Transverse colon (tissue), 4 donors: ENCODE measurements around the gene TIMM17A. TPM values are rescaled to one million over a fixed set of nuclear protein-coding genes. Genes with fewer than 3 reads are reported as not detected.
A peak's percentile ranks its signal among the peaks of the same experiment; 100 is the strongest.

ENCODE experiments used
- DNase-seq: peaks from one replicate; pipeline ENCODE4 v3.0.0-alpha.2; 2019
- H3K27ac ChIP-seq, 4 donors: fragments of 200-600 bp; sonication (generic); 2 replicates each; pipeline ENCODE4 v1.5.1; 2016 to 2018; ENCODE audit warnings: inconsistent platforms in 4 of 4
- H3K27me3 ChIP-seq: fragments of 200-600 bp; sonication (generic); 2 replicates; pipeline ENCODE4 v1.5.1; 2017; ENCODE audit warnings: inconsistent platforms
- H3K36me3 ChIP-seq, 4 donors: fragments of 200-600 bp; sonication (generic); 2 replicates each; pipeline ENCODE4 v1.5.1; 2017 to 2019; ENCODE audit warnings: inconsistent platforms in 4 of 4
- H3K4me1 ChIP-seq, 4 donors: fragments of 200-600 bp; sonication (generic); 2 replicates each; pipeline ENCODE4 v1.5.1; 2017 to 2020; ENCODE audit warnings: inconsistent platforms in 4 of 4
- H3K4me3 ChIP-seq, 4 donors: fragments of 200-600 bp; sonication (generic); 1 replicate in 1 of 4; 2 replicates in 3 of 4; pipeline versions ENCODE4 v1.5.1 to v1.6.1; 2017 to 2019; ENCODE audit warnings: inconsistent platforms in 4 of 4
- H3K9me3 ChIP-seq, 2 donors: fragments of 200-600 bp; sonication (generic); 2 replicates each; pipeline ENCODE4 v1.5.1; 2017 to 2019; ENCODE audit warnings: inconsistent platforms in 2 of 2
- EP300 ChIP-seq: sonication (generic); formaldehyde crosslinking; IDR thresholded peaks from one replicate; pipeline ENCODE4 v1.6.1; 2017; ENCODE audit warnings: antibody characterized with exemption, low read depth
- POLR2A ChIP-seq: fragments of 450-650 bp; IDR thresholded peaks from one replicate; pipeline ENCODE4 v1.6.1; 2016; ENCODE audit warnings: antibody characterized with exemption, mild to moderate bottlenecking, moderate library complexity
- POLR2AphosphoS5 ChIP-seq, 3 donors: sonication (generic); formaldehyde crosslinking; IDR thresholded peaks; one replicate each; pipeline ENCODE4 v1.6.1; 2016; ENCODE audit warnings: antibody characterized with exemption in 3 of 3
- WGBS, 2 donors: methylation state at CpG; one replicate each; pipeline ENCODE4 v1.1.5; 2018; ENCODE audit warnings: low coverage in 1 of 2; 5-methylcytosine and 5-hydroxymethylcytosine counted together
- in situ Hi-C, 4 donors: fragments of 200-750 bp; cut with MboI; loops; one replicate each; pipeline versions ENCODE4 v1.15.0 to v1.15.1; 2017; ENCODE audit warnings: low sequenced_read_pairs in 3 of 4, low pct_ligation_motif_present in 1 of 4, low pct_unique_long_range_greater_than_20kb in 1 of 4
- intact Hi-C: fragments of 100-400 bp; cut with DNase I; formaldehyde crosslinking; loops from one replicate; pipeline ENCODE4 v1.15.1; 2023; ENCODE audit warnings: low total_unique reads
- total RNA-seq, 4 donors: library from RNA; depleted of rRNA; stranded (reverse); fragments of >200 nt; gene quantifications; one replicate each; pipeline ENCODE4 v1.1.0, GENCODE V29; 2016
- TF ChIP-seq, protein P1 (sequence below), 5 experiments: fragments of 200-600 bp in 3 of 5; fragments of 450-650 bp in 2 of 5; sonication (generic) in 3 of 5; IDR thresholded peaks; 1 replicate in 2 of 5; 2 replicates in 3 of 5; pipeline ENCODE4 v1.5.1; 2016 to 2017; ENCODE audit warnings: antibody characterized with exemption in 5 of 5, inconsistent platforms in 3 of 5, mild to moderate bottlenecking in 2 of 5, moderate library complexity in 1 of 5

Gene TIMM17A
- total RNA-seq, 4 donors from 2014 or later = 3.0 to 37.0 (median 33.7) TPM

DNA sequence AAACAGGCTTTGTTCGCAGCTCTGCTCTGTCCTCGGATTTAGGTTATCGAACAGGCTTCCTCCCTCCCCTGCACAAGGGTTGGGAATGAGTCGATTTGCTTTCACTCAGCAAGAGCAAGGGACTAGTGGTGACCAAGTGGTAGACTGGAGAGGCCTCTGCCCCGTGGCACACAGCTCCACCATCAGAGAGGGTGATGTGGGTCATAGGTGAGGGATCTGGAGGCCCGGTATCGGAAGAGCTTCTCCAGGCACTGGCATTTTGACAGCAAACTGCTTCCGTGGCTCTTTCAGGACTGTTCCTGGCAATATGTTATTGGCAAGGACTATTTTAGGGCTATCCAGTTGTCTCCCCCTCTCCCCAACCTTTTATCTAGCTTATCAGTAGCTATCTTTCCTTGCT, 52.0 kb downstream of the TIMM17A start:
- Histone ChIP-seq H3K27me3 (no peaks in the 10 kb centered on the region), H3K9me3 (no peaks in the 10 kb centered on the region), H3K27ac (peak overlapping the region; percentile 86 to 94 (median 92)), H3K4me3 (no peak overlapping the region), H3K36me3 (peaks cover 0 to 35% (median 16%) of the 10 kb centered on the region in 4 donors), H3K4me1 (peaks cover 0 to 34% (median 24%) of the 10 kb centered on the region in 4 donors)
- DNase-seq = peak; percentile 38
- TF ChIP-seq POLR2A = no peak
- TF ChIP-seq EP300 = no peak
- TF ChIP-seq, protein P1, sequence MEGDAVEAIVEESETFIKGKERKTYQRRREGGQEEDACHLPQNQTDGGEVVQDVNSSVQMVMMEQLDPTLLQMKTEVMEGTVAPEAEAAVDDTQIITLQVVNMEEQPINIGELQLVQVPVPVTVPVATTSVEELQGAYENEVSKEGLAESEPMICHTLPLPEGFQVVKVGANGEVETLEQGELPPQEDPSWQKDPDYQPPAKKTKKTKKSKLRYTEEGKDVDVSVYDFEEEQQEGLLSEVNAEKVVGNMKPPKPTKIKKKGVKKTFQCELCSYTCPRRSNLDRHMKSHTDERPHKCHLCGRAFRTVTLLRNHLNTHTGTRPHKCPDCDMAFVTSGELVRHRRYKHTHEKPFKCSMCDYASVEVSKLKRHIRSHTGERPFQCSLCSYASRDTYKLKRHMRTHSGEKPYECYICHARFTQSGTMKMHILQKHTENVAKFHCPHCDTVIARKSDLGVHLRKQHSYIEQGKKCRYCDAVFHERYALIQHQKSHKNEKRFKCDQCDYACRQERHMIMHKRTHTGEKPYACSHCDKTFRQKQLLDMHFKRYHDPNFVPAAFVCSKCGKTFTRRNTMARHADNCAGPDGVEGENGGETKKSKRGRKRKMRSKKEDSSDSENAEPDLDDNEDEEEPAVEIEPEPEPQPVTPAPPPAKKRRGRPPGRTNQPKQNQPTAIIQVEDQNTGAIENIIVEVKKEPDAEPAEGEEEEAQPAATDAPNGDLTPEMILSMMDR (IDR thresholded peaks at IDR 0.05) = no peak
- no peak for TF ChIP-seq POLR2AphosphoS5 (IDR thresholded peaks at IDR 0.05)
- in situ Hi-C loops (loop anchor here in 1 of 4 donors (5.0 kb wide), 1 partner anchor 115 kb away; the partner anchor contains the start of gene GPR37L1), intact Hi-C loops (loop anchor here (5.0 kb wide), 1 partner anchor 125 kb away; no protein-coding TSS in a partner anchor)
- WGBS, 2 donors = 54% methylated on average over 8 of the region's 8 CpGs; no CpG with 5 or more reads in 1 of the 2 donors

DNA sequence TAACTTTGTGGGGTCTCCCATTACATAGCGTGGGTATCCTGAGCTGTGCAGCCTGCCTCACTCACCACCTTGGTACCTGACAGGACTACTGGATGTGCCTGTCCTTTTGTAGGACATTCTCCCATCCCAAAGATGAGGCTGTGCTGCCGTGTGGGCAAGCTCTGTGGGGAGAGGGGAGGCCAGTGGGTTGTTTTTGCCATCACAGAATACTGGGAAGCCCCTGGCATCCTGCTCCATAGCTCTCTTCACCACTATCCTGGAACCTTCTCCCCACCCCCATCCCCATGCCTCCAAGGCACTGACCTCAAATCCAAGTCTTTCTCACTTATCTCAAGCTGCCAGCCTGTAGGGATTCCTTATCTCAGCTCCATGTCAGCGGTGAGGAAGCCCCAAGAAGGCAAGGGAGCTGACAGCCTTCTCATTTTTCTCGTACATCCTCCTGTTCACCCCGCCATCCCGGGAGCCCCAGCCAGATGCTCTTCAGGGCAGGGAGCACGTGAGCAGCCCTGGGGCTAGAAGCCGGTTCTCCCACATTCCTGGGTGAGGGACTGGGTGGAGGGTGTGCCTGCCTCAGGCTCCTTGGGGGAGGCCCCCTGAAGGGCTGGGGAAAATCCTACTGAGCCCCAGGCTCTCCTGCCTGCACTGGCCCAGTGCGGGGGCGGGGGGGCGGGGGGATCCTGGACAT, 52.6 kb downstream of the TIMM17A start:
- peak; percentile 90 for DNase-seq

DNA sequence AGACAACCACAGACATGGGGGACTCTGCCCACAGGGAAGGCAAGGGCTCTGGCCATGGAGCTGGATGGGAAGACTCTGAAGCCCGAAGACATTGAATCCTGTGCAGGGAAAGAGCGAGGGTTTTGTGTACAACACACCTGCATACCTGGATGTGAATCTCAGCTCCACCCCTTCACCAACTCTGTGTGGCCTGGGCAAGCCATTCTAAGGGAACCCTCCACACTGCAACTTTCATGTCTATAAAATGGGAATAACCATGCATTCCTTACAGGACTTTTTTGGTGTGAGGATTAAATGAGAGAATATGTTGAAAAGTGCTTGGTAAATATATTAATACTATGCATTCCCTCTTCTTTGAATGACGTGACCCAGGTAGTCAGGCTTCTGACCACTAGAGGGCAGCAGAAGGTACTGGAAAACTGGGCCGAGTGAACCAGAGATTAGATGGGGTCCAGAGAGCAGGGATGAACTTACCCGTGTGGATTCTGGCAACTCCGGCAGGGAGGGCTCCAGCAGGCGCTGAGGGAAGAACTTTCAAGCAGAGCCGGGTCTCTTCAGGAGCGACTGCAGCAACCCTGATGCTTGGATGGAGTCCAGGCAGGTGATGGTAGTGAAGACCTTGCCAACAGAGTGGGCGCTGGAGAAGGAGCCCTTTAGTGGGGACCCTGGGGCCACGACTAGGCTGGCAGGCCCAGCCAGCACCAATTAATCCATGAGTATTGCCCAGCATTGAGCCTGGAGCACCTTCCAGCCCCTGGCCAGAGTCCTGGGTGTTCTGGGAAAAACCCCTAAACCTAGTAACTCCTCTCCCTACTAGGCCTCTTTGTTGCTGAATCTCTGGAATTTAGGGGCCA, 54.2 kb downstream of the TIMM17A start:
- Histone ChIP-seq H3K27me3 (no peaks in the 10 kb centered on the region), H3K4me1 (peaks cover 0 to 34% (median 24%) of the 10 kb centered on the region in 4 donors), H3K4me3 (peak overlapping the region in 3 of 4 donors; percentile 1 to 56 (median 38)), H3K36me3 (peaks cover 0 to 17% (median 8%) of the 10 kb centered on the region in 4 donors), H3K27ac (peak overlapping the region; percentile 86 to 94 (median 92)), H3K9me3 (no peaks in the 10 kb centered on the region)
- 0 to 16% methylated on average over 1 to 11 of the region's 11 CpGs for WGBS, 2 donors
- TF ChIP-seq, protein P1 (IDR thresholded peaks at IDR 0.05) = peak; percentile 83 to 98 (median 90)
- TF ChIP-seq POLR2AphosphoS5 (IDR thresholded peaks at IDR 0.05) = peak; percentile 10 to 58 (median 16)
- no peak for TF ChIP-seq EP300
- peak; percentile 86 for DNase-seq
- in situ Hi-C loops = loop anchor here (5.0 to 10.0 kb wide), 2 partner anchors 105 to 113 kb away; partner anchors contain the start of gene GPR37L1 (in 1 of the 4)
- intact Hi-C loops = loop anchor here (5.0 kb wide), 1 partner anchor 123 kb away; no protein-coding TSS in a partner anchor

More for the DNA sequence above, 52.6 kb downstream of the TIMM17A start:
- in situ Hi-C loops = loop anchor here in 1 of 4 donors (5.0 kb wide), 1 partner anchor 114 kb away; the partner anchor contains the start of gene GPR37L1
- peak overlapping the region in 1 of 4 donors; percentile 38 for H3K4me3 ChIP-seq
- peaks cover 0 to 34% (median 24%) of the 10 kb centered on the region in 4 donors for H3K4me1 ChIP-seq
- intact Hi-C loops = loop anchor here (5.0 kb wide), 1 partner anchor 124 kb away; no protein-coding TSS in a partner anchor
- 35 to 57% methylated on average over 5 to 11 of the region's 11 CpGs for WGBS, 2 donors
- peak overlapping the region; percentile 86 to 94 (median 92) for H3K27ac ChIP-seq
- H3K36me3 ChIP-seq = peaks cover 0 to 32% (median 15%) of the 10 kb centered on the region in 4 donors
- TF ChIP-seq, protein P1 (IDR thresholded peaks at IDR 0.05) = no peak
- TF ChIP-seq EP300 = peak; percentile 35
- peak in 2 of 3 donors; percentile 60 to 88 for TF ChIP-seq POLR2AphosphoS5 (IDR thresholded peaks at IDR 0.05)
- peak; percentile 29 for TF ChIP-seq POLR2A
- no peaks in the 10 kb centered on the region for H3K9me3 ChIP-seq
- H3K27me3 ChIP-seq = no peaks in the 10 kb centered on the region
